Measurements from ENCODE around the gene HLA-B. TPM values are rescaled to one million over a fixed set of nuclear protein-coding genes. Genes with fewer than 3 reads are reported as not detected.

HLA-B gene
- total RNA-seq, 1 experiment from 2014 or later: 87.4 TPM

- intact Hi-C loops (cut with micrococcal nuclease): no loop called here
- Mint-ChIP-seq H3K36me3 (ENCODE audit: insufficient read depth, unreplicated experiment) (no peaks in the 10 kb centered on the region), H3K27ac (ENCODE audit: low read depth, unreplicated experiment) (no peak overlapping the region), H3K4me1 (ENCODE audit: insufficient read depth, unreplicated experiment) (no peaks in the 10 kb centered on the region), H3K27me3 (ENCODE audit: insufficient read depth, unreplicated experiment) (peaks cover 73% of the 10 kb centered on the region), H3K9me3 (ENCODE audit: unreplicated experiment) (no peaks in the 10 kb centered on the region), H3K4me3 (ENCODE audit: unreplicated experiment) (no peak overlapping the region)
- no peak for DNase-seq (ENCODE audit: unreplicated experiment)
- BruUV-seq (replicated peaks): no TSS peak
- TF ChIP-seq, protein P1, sequence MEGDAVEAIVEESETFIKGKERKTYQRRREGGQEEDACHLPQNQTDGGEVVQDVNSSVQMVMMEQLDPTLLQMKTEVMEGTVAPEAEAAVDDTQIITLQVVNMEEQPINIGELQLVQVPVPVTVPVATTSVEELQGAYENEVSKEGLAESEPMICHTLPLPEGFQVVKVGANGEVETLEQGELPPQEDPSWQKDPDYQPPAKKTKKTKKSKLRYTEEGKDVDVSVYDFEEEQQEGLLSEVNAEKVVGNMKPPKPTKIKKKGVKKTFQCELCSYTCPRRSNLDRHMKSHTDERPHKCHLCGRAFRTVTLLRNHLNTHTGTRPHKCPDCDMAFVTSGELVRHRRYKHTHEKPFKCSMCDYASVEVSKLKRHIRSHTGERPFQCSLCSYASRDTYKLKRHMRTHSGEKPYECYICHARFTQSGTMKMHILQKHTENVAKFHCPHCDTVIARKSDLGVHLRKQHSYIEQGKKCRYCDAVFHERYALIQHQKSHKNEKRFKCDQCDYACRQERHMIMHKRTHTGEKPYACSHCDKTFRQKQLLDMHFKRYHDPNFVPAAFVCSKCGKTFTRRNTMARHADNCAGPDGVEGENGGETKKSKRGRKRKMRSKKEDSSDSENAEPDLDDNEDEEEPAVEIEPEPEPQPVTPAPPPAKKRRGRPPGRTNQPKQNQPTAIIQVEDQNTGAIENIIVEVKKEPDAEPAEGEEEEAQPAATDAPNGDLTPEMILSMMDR (IDR thresholded peaks at IDR 0.05; ENCODE audit: unreplicated experiment): no peak
- CTCF ChIA-PET: no interaction called here
- POLR2A ChIA-PET: no interaction called here
Measured at GRCh38 chr6:31317036-31317435, 39.9 kb downstream of the HLA-B start.

DNA sequence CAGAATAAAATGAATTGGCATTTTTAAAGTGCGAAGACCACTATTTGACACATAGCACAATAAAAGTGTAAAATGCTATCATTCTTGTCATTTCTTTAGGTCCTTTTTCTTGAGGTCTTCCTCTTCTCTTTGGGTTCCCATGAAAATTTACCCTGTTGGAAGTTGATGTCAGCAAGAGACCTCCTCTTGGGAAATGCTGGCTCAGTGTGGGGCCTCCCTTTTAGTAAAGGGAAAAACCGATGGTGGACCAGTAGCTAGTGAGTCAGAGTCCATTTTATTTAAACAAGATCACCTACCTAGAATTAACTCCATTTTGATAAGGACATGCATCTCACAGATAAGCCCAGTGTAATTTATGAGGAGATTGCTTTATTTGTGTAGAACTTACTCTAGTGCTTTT lies 47.3 kb downstream of the HLA-B start:
- TF ChIP-seq, protein P1 (IDR thresholded peaks at IDR 0.05; ENCODE audit: unreplicated experiment): no peak
- Mint-ChIP-seq H3K27me3 (ENCODE audit: insufficient read depth, unreplicated experiment) (peaks cover 57% of the 10 kb centered on the region), H3K27ac (ENCODE audit: low read depth, unreplicated experiment) (no peak overlapping the region), H3K4me1 (ENCODE audit: insufficient read depth, unreplicated experiment) (no peaks in the 10 kb centered on the region), H3K36me3 (ENCODE audit: insufficient read depth, unreplicated experiment) (no peaks in the 10 kb centered on the region), H3K9me3 (ENCODE audit: unreplicated experiment) (no peaks in the 10 kb centered on the region), H3K4me3 (ENCODE audit: unreplicated experiment) (no peak overlapping the region)
- ChIA-PET CTCF (no interaction called here), POLR2A (no interaction called here)
- intact Hi-C loops (cut with micrococcal nuclease): no loop called here
- BruUV-seq (replicated peaks): no TSS peak
- no peak for DNase-seq (ENCODE audit: unreplicated experiment)

- intact Hi-C loops (cut with micrococcal nuclease): no loop called here
- Mint-ChIP-seq H3K9me3 (ENCODE audit: unreplicated experiment) (no peaks in the 10 kb centered on the region), H3K36me3 (ENCODE audit: insufficient read depth, unreplicated experiment) (no peaks in the 10 kb centered on the region), H3K4me1 (ENCODE audit: insufficient read depth, unreplicated experiment) (no peaks in the 10 kb centered on the region), H3K4me3 (ENCODE audit: unreplicated experiment) (no peak overlapping the region), H3K27ac (ENCODE audit: low read depth, unreplicated experiment) (no peak overlapping the region), H3K27me3 (ENCODE audit: insufficient read depth, unreplicated experiment) (peaks cover 54% of the 10 kb centered on the region)
- DNase-seq (ENCODE audit: unreplicated experiment): no peak
- ChIA-PET CTCF (no interaction called here), POLR2A (no interaction called here)
- TF ChIP-seq, protein P1 (IDR thresholded peaks at IDR 0.05; ENCODE audit: unreplicated experiment): no peak
- BruUV-seq (replicated peaks): no TSS peak
Measured at GRCh38 chr6:31308845-31309175, 48.2 kb downstream of the HLA-B start.

DNA sequence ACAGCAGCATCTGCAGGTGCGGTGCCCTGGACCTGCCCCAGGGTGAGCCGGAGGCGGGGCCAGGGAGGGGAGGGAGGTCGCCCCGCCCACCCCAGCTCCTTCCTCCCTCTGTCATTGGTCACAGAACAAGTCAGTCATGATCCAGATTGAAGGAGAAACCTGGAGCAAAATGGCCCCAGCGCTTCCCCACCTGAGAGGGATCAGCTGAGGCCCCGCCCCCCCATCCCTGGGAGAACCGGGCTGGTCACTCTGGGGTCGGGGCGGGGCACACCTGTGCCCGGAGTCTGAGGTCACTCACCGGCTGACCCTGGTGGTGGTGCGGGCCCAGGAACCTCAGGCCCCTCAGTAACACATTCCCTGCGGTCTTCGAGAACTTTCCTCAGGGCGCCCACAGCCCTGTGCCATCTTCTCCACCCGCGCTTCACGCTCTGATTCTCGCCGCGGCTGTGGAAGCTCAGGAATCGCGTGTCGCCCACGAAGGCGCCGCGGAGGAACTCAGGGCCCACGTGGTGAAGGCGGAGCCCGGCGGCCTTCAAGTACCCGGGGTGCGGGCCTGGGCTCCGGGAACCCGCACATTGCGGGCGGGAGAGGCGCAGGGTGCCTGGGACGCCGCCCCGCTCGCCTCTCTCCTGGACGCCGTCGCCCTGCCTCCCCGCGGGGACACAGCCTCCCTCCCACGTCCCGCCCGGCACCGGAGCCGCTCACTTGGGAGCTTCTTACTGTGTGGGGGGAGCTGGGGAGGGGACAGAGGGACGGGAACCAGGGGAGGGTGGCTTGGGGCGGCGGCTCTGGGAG lies 48.7 kb downstream of the HLA-B start:
- ChIA-PET CTCF (no interaction called here), POLR2A (no interaction called here)
- H3K27me3 Mint-ChIP-seq (ENCODE audit: insufficient read depth, unreplicated experiment): peaks cover 54% of the 10 kb centered on the region
- BruUV-seq (replicated peaks): no TSS peak
- TF ChIP-seq, protein P1 (IDR thresholded peaks at IDR 0.05; ENCODE audit: unreplicated experiment): no peak
- intact Hi-C loops (cut with micrococcal nuclease): no loop called here
- no peak overlapping the region for H3K4me3 Mint-ChIP-seq (ENCODE audit: unreplicated experiment)
- no peak for DNase-seq (ENCODE audit: unreplicated experiment)
- H3K4me1 Mint-ChIP-seq (ENCODE audit: insufficient read depth, unreplicated experiment): no peaks in the 10 kb centered on the region
- H3K27ac Mint-ChIP-seq (ENCODE audit: low read depth, unreplicated experiment): no peak overlapping the region
- no peaks in the 10 kb centered on the region for H3K36me3 Mint-ChIP-seq (ENCODE audit: insufficient read depth, unreplicated experiment)
- H3K9me3 Mint-ChIP-seq (ENCODE audit: unreplicated experiment): no peaks in the 10 kb centered on the region

Data from MCF 10A (cell line).